Panc1 (cell line): ENCODE measurements around the gene C2CD2L. TPM values are rescaled to one million over a fixed set of nuclear protein-coding genes. Genes with fewer than 3 reads are reported as not detected.
"Not testable (repeated sequence)": the region's sequence is repeated elsewhere in the genome, so short reads cannot be mapped to it uniquely, and the experiment has no call there.

Source experiments
- ATAC-seq: fragments of 200-7000 bp; cut with Tn5 transposase; 2 replicates; pipeline ENCODE4 v1.9.1; 2020; ENCODE audit warnings: mild to moderate bottlenecking, moderate library complexity
- Bru-seq: library from RNA; stranded (reverse); fragments of 400-500 nt; gene quantifications from one replicate; lab custom pipeline; 2021; lab: Mats Ljungman, UMichigan
- BruChase-seq, 2 experiments: library from RNA; stranded (reverse); fragments of 400-500 nt; gene quantifications; one replicate each; lab custom pipeline; 2021; lab: Mats Ljungman, UMichigan
- BruUV-seq: library from RNA; stranded (reverse); fragments of 400-500 nt; replicated peaks from 2 replicates; lab custom pipeline; 2021; lab: Mats Ljungman, UMichigan
- CTCF ChIA-PET: fragments of 300-600 bp; sonication (Branson Sonifier 250); formaldehyde crosslinking; loops from one replicate; lab custom pipeline; 2022; ENCODE audit warnings: antibody characterized with exemption; lab: Charles Lee
- POLR2A ChIA-PET: fragments of 300-600 bp; sonication (Branson Sonifier 250); formaldehyde crosslinking; loops from one replicate; lab custom pipeline; 2022; ENCODE audit warnings: antibody characterized with exemption; lab: Charles Lee
- DNase-seq: peaks from one replicate; pipeline ENCODE4 v3.0.0-alpha.2; 2010; ENCODE audit warnings: low read depth, low spot score
- H3K27ac ChIP-seq: 2 replicates; pipeline ENCODE4 v1.5.1; 2011; ENCODE audit warnings: mild to moderate bottlenecking, low read length, inconsistent platforms
- H3K27me3 ChIP-seq: fragments of 200-500 bp; sonication (Bioruptor generic); 2 replicates; pipeline ENCODE4 v1.6.0; 2014; ENCODE audit warnings: low read length, inconsistent platforms; ENCODE audit not compliant: control insufficient read depth, insufficient read depth
- H3K36me3 ChIP-seq: fragments of 200-500 bp; sonication (Bioruptor generic); 2 replicates; pipeline ENCODE4 v1.5.1; 2014; ENCODE audit warnings: inconsistent platforms, mild to moderate bottlenecking, low read length, moderate library complexity; ENCODE audit not compliant: control insufficient read depth, insufficient read depth
- H3K4me1 ChIP-seq: 2 replicates; pipeline ENCODE4 v1.5.1; 2011; ENCODE audit warnings: inconsistent platforms, mild to moderate bottlenecking, low read length, moderate library complexity; ENCODE audit not compliant: control insufficient read depth, insufficient read depth
- H3K4me3 ChIP-seq, 2 experiments: 2 replicates each; pipeline ENCODE4 v1.5.1; 2011 to 2012; ENCODE audit warnings: low read depth in 2 of 2, low read length in 2 of 2, mild to moderate bottlenecking in 2 of 2, inconsistent platforms in 1 of 2, moderate library complexity in 1 of 2
- H3K9me3 ChIP-seq: fragments of 200-500 bp; sonication (Bioruptor generic); 2 replicates; pipeline ENCODE4 v1.5.1; 2014; ENCODE audit warnings: low read depth, mild to moderate bottlenecking, inconsistent platforms, low read length, moderate library complexity; ENCODE audit not compliant: control insufficient read depth, insufficient read depth
- CTCF ChIP-seq: fragments of 450-650 bp; IDR thresholded peaks from 2 replicates; pipeline ENCODE4 v1.5.1; 2017; ENCODE audit warnings: mild to moderate bottlenecking
- POLR2AphosphoS5 ChIP-seq: IDR thresholded peaks from 2 replicates; pipeline ENCODE4 v1.6.1; 2012; ENCODE audit warnings: mild to moderate bottlenecking, low read depth, low read length, moderate library complexity
- REST ChIP-seq, 2 experiments: IDR thresholded peaks; 2 replicates each; pipeline ENCODE4 v1.6.1; 2011 to 2012; ENCODE audit warnings: low read depth in 2 of 2, control low read depth in 1 of 2, low read length in 1 of 2, mild to moderate bottlenecking in 1 of 2, moderate library complexity in 1 of 2; ENCODE audit not compliant: insufficient read depth in 1 of 2
- SIN3A ChIP-seq: IDR thresholded peaks from 2 replicates; pipeline ENCODE4 v1.6.1; 2012; ENCODE audit warnings: low read depth, mild to moderate bottlenecking, low read length, moderate library complexity, borderline replicate concordance; ENCODE audit not compliant: insufficient read depth
- TCF7L2 ChIP-seq: IDR thresholded peaks from 2 replicates; pipeline ENCODE4 v1.6.1; 2011; ENCODE audit warnings: mild to moderate bottlenecking, low read depth, low read length, inconsistent platforms
- in situ Hi-C: cut with HindIII; loops from 2 replicates; pipeline ENCODE4 v1.10.0; 2016; ENCODE audit warnings: low sequenced_read_pairs, low pct_unique_long_range_greater_than_20kb
- intact Hi-C: fragments of 100-400 bp; cut with micrococcal nuclease; formaldehyde crosslinking; loops from one replicate; pipeline ENCODE4 v1.10.0; 2022; ENCODE audit not compliant: unreplicated experiment
- long read RNA-seq: library from polyadenylated mRNA; unstranded; transcript quantifications from one replicate; pipeline ENCODE4 v2.0.0, GENCODE V29; 2021; ENCODE audit not compliant: unreplicated experiment
- polyA plus RNA-seq: library from polyadenylated mRNA; unstranded; fragments of >200 nt; gene quantifications from one replicate; pipeline ENCODE4 v1.2.1, GENCODE V29; 2012; ENCODE audit warnings: missing spikeins; ENCODE audit not compliant: insufficient read length
- total RNA-seq: library from RNA; stranded (reverse); gene quantifications from one replicate; pipeline ENCODE4 v1.2.1, GENCODE V29; 2021; ENCODE audit not compliant: unreplicated experiment

C2CD2L gene
- 10.1 TPM for total RNA-seq
- polyA plus RNA-seq: 11.3 TPM
- Bru-seq, nascent RNA: percentile 44 among the genes with signal in this experiment
- percentile 53 among the genes with signal in this experiment for BruChase-seq, experiment 1, labeled RNA remaining after a 2-hour chase
- percentile 54 among the genes with signal in this experiment for BruChase-seq, experiment 2, labeled RNA remaining after a 6-hour chase
- long read RNA-seq, partial matches to known transcripts: 5 of 8 reads
- long read RNA-seq, other reads (novel, unspliced or antisense): 1 of 8 reads

GRCh38 chr11:119106564-119107537 lies at the start of gene C2CD2L:
Gene C2CD2L (plus strand): TSS chr11:119107344. CDS start chr11:119107742, 398 bp downstream.
- H3K36me3 ChIP-seq: no peaks in the 10 kb centered on the region
- in situ Hi-C loops: no loop called here
- H3K27me3 ChIP-seq: no peaks in the 10 kb centered on the region
- ATAC-seq: peak; percentile 92
- DNase-seq: no peak
- TF ChIP-seq CTCF: no peak
- TF ChIP-seq POLR2AphosphoS5: no peak
- TF ChIP-seq SIN3A: peak; percentile 97
- TF ChIP-seq TCF7L2: peak; percentile 92
- TF ChIP-seq REST (IDR thresholded peaks at IDR 0.05; ENCODE audit: insufficient read depth in 1 of 2, low read depth in 2 of 2, low read length in 1 of 2): no peak
- ChIA-PET POLR2A (interaction anchor here (0.6 to 1.1 kb wide), 5 partner anchors 15 to 274 kb away, joined by 3 to 13 read pairs (median 3); partner anchors contain the start of genes HINFP and USP2), CTCF (no interaction called here)
- intact Hi-C loops: no loop called here
- peaks cover 27% of the 10 kb centered on the region for H3K4me1 ChIP-seq
- H3K27ac ChIP-seq: peak within 1 kb of the TSS; percentile 78
- H3K9me3 ChIP-seq: no peaks in the 10 kb centered on the region
- peak within 1 kb of the TSS; percentile 75 to 92 for H3K4me3 ChIP-seq
- BruUV-seq: no TSS peak

- H3K36me3 ChIP-seq, intact Hi-C loops: not testable (repeated sequence)
- POLR2A ChIA-PET: interaction anchor here (1.2 kb wide), 1 partner anchor 8 kb away, joined by 3 read pairs; the partner anchor contains the start of gene VPS11
Observed at GRCh38 chr11:119059128-119059527, 48.0 kb upstream of the C2CD2L start.

More at GRCh38 chr11:119059128-119059527, 48.0 kb upstream of the C2CD2L start:
- H3K4me3 ChIP-seq, H3K27ac ChIP-seq, BruUV-seq, DNase-seq, H3K9me3 ChIP-seq, in situ Hi-C loops, H3K4me1 ChIP-seq, H3K27me3 ChIP-seq, ATAC-seq: not testable (repeated sequence)
- CTCF ChIA-PET: interaction anchor here (0.7 kb wide), 1 partner anchor 40 kb away, joined by 3 read pairs; no protein-coding TSS in a partner anchor
